ENCODE measurements around the gene CHMP5. TPM values are rescaled to one million over a fixed set of nuclear protein-coding genes. Genes with fewer than 3 reads are reported as not detected.
A peak's percentile ranks its signal among the peaks of the same experiment; 100 is the strongest.

The CHMP5 gene
- 80.9 TPM for total RNA-seq
- long read RNA-seq, transcript CHMP5-201 (8 exons, 1,477 nt) = major isoform, 134 of 149 reads
- long read RNA-seq, partial matches to known transcripts = 7 of 149 reads
- long read RNA-seq, other reads (novel, unspliced or antisense) = 7 of 149 reads

DNA sequence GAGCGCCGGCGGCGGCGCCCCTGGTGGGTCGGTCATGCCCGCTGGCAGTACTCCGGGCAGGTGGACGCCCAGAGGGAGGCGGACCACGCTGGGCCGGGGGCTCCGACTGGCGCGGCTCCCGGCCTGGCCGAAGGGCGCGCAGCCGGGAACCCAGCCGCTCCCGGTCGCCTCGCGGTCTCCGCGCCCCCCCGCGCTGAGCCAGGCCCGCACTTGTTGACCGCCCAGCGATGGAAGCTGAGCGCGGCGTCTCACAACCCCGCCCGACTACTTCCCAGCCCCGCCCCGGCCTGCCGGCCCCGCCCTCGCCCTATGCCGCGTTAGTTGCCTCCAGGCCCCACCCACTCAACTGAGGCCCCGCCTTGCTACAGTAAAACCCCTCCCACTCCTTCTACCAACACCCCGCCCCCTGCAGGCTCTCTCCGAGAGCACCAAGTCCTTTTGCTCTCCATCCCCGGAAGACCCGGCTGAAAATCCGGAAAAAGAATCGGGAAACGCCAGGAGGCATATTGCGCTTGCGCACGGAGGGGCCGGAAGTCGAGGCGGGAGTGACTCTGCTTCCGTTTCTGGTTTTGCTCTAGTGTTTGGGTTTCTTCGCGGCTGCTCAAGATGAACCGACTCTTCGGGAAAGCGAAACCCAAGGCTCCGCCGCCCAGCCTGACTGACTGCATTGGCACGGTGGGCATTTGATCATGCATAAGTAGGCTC lies at the start of gene CHMP5, which contains the start of gene BAG1:
Gene CHMP5 (plus strand): TSS at position 577 of the 705 bp plus-strand sequence. CDS start 30 bp downstream, at position 607.
Gene BAG1 (minus strand): TSS at position 236 of the 705 bp plus-strand sequence.
- Histone ChIP-seq H3K4me3 (peak within 1 kb of the TSS; percentile 93), H3K36me3 (peaks cover 68% of the 10 kb centered on the region), H3K9me3 (no peaks in the 10 kb centered on the region), H3K27me3 (ENCODE audit: low read depth) (no peaks in the 10 kb centered on the region), H3K27ac (peak within 1 kb of the TSS; percentile 92), H3K4me1 (peaks cover 28% of the 10 kb centered on the region)
- intact Hi-C loops (cut with DNase I) = no loop called here
- ATAC-seq = peak; percentile 98 to 100
- DNase-seq = peak; percentile 100
- TF ChIP-seq, protein P1, sequence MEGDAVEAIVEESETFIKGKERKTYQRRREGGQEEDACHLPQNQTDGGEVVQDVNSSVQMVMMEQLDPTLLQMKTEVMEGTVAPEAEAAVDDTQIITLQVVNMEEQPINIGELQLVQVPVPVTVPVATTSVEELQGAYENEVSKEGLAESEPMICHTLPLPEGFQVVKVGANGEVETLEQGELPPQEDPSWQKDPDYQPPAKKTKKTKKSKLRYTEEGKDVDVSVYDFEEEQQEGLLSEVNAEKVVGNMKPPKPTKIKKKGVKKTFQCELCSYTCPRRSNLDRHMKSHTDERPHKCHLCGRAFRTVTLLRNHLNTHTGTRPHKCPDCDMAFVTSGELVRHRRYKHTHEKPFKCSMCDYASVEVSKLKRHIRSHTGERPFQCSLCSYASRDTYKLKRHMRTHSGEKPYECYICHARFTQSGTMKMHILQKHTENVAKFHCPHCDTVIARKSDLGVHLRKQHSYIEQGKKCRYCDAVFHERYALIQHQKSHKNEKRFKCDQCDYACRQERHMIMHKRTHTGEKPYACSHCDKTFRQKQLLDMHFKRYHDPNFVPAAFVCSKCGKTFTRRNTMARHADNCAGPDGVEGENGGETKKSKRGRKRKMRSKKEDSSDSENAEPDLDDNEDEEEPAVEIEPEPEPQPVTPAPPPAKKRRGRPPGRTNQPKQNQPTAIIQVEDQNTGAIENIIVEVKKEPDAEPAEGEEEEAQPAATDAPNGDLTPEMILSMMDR (IDR thresholded peaks at IDR 0.05) = peak; percentile 31

DNA sequence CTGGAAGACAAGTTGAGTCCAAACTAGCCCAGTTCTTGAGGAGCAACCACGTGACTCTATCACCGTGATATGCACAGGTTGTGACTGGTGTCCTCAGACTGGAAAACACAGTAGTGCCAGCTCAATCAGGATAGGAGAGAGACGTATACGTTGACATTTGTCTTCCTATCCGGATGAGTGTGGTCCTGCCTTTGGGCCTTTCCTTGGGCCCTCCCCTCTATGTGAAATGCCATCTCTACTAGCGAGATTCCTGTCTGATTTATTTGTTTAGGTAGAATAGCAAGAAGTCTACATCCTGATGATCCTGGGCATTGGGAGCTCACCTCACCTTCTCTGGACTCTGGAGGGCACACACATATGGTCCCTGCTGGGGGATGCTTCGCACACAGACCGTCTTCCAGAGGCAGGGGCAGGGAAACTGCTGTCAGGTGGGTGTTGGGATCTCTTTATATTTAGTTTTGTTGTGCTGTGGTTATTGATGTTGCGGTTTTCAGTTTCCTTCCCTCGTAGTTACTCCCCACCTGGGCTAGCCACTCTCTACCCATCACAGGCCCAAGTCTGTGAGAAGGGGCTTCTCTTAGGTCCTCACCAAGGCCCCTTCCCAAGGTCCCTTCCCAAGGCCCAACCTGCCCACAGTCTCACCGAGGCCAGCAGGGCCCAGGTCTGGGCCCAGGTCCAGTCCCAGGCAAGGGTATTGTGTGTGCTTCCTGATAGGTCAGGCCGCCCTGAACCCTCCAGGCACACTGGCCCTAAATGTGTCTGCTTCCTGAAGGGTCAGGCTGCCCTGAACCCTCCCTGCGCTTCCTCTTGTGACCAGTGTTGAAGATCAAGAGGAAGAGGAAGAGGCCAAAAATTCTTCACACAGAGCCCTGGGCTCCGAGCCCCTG lies 43.9 kb upstream of the CHMP5 start:
- H3K9me3 ChIP-seq = no peaks in the 10 kb centered on the region
- H3K27me3 ChIP-seq (ENCODE audit: low read depth) = no peaks in the 10 kb centered on the region
- ATAC-seq = peak; percentile 23 to 59
- DNase-seq = peak; percentile 52
- H3K4me3 ChIP-seq = no peak overlapping the region
- peaks cover 19% of the 10 kb centered on the region for H3K4me1 ChIP-seq
- TF ChIP-seq, protein P1 (IDR thresholded peaks at IDR 0.05) = no peak
- no peak overlapping the region for H3K27ac ChIP-seq
- H3K36me3 ChIP-seq = no peaks in the 10 kb centered on the region
- intact Hi-C loops (cut with DNase I) = no loop called here

DNA sequence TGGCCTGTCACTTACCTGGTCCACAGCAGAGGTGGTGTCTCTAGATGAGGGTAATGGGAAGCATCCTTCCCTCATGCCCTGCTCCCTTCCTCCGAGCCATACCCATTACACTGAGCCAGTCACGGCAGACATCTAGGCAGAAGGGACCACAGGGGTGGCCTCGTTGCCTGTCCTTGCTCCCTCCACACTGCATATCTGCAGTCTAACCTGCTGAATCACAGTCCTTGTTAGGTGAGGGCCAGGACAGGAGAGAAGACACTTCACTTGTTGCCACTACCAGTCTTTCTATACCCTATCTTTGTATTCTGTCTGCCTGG lies 43.3 kb upstream of the CHMP5 start:
- Histone ChIP-seq H3K27me3 (ENCODE audit: low read depth) (no peaks in the 10 kb centered on the region), H3K4me1 (peaks cover 23% of the 10 kb centered on the region), H3K4me3 (no peak overlapping the region), H3K9me3 (no peaks in the 10 kb centered on the region), H3K27ac (no peak overlapping the region), H3K36me3 (no peaks in the 10 kb centered on the region)
- TF ChIP-seq, protein P1 (IDR thresholded peaks at IDR 0.05) = no peak
- intact Hi-C loops (cut with DNase I) = no loop called here
- DNase-seq = no peak
- no peak for ATAC-seq

DNA sequence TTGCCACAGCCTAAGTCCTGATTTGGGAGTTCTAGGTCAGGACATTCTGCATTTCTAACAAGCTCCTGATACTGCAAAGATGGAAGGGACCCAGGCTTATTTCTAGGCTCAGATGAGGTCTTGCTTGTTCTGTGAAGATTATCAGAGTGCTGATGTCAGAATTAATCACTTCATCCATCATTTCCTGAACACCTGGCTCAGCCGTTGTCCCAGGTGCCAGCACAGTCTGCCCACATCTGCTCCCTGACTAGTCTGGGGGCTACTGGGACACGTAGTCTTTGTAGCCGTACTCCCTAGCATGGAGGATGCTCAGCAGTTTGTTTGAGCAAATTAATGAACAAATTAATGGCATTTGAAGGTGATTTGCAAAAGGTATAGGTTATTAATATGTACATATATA lies 42.8 kb upstream of the CHMP5 start:
- DNase-seq = no peak
- TF ChIP-seq, protein P1 (IDR thresholded peaks at IDR 0.05) = no peak
- ATAC-seq = no peak
- no peaks in the 10 kb centered on the region for H3K27me3 ChIP-seq (ENCODE audit: low read depth)
- H3K4me1 ChIP-seq = peaks cover 23% of the 10 kb centered on the region
- H3K9me3 ChIP-seq = no peaks in the 10 kb centered on the region
- intact Hi-C loops (cut with DNase I) = no loop called here
- H3K27ac ChIP-seq = no peak overlapping the region
- no peak overlapping the region for H3K4me3 ChIP-seq
- H3K36me3 ChIP-seq = no peaks in the 10 kb centered on the region

DNA sequence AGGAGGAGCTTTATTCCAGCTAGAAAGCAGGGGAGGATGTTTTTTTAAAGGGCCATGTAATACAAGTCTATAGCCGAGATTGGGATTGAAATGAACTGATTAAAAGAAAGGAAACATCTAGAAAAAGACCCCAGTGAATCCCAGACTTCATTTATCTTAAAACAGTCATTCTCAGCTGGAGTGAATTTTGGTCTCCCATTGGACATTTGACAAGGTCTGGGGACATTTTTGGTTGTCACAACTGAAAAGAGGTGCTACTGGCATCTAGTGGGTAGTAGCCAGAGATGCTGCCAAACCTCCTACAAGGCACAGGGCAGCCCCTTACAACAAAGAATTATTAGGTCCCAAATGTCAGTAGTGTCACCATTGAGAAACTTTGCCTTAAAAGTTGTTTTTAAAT lies 41.2 kb upstream of the CHMP5 start:
- Histone ChIP-seq H3K36me3 (no peaks in the 10 kb centered on the region), H3K4me1 (peaks cover 23% of the 10 kb centered on the region), H3K27ac (no peak overlapping the region), H3K27me3 (ENCODE audit: low read depth) (no peaks in the 10 kb centered on the region), H3K4me3 (no peak overlapping the region), H3K9me3 (no peaks in the 10 kb centered on the region)
- intact Hi-C loops (cut with DNase I) = no loop called here
- DNase-seq (no peak), ATAC-seq (no peak)
- TF ChIP-seq, protein P1 (IDR thresholded peaks at IDR 0.05) = no peak
